ENCODE results near the gene GOSR1.
"Not testable (repeated sequence)": the region's sequence is repeated elsewhere in the genome, so short reads cannot be mapped to it uniquely, and the experiment has no call there.

DNA sequence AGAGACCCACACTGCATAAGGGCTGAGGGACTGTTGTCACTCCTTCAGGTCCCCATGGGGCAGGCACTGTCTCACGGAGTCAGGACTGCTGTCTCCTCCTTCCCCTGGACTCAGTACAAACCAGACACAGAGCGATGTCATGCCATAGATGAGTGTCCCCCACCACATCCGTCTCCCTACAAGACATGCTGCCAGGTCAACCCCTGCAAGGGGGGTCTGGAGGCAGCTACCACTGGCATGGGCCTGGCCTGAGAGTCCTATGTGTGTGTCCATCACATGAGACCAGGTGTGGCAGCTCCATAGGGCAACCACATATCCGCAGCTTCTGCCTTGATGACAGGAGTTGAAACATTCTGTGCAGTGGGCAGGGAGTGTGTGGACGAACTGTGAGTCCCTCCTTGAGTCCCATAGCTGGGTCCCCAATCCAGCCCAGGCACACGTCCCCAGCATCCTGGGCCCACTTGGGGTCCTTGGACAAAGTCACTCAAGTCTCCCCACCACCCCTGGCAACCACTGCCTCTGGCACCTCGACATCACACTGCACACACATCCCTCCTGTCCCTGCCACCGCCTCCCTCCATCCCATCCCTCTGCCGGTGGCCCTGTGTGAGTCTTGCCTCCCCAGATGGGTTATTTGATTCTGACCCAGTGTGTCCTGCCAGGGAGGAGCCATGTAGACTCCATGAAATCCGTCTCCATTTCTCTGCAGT, 89.5 kb downstream of the GOSR1 start:
- not testable (repeated sequence) for TF ChIP-seq KDM1A (IDR thresholded peaks at IDR 0.05; ENCODE audit: low read depth); RAD21 (conservative IDR thresholded peaks at IDR 0.05 in 1 of 2, IDR thresholded peaks at IDR 0.05 in 1 of 2); POLR2A (IDR thresholded peaks at IDR 0.05; ENCODE audit: low read length); MYC (IDR thresholded peaks at IDR 0.05; ENCODE audit: borderline replicate concordance, low read length); CHD4 (IDR thresholded peaks at IDR 0.05; ENCODE audit: borderline replicate concordance); CHD2 (IDR thresholded peaks at IDR 0.05; ENCODE audit: low read length, partially characterized antibody); SREBF2 (IDR thresholded peaks at IDR 0.05); HOXA7 (CRISPR knock-in tag; IDR thresholded peaks at IDR 0.05); NR3C1 (IDR thresholded peaks at IDR 0.05); CEBPB (IDR thresholded peaks at IDR 0.05)
- TF ChIP-seq, protein P1, sequence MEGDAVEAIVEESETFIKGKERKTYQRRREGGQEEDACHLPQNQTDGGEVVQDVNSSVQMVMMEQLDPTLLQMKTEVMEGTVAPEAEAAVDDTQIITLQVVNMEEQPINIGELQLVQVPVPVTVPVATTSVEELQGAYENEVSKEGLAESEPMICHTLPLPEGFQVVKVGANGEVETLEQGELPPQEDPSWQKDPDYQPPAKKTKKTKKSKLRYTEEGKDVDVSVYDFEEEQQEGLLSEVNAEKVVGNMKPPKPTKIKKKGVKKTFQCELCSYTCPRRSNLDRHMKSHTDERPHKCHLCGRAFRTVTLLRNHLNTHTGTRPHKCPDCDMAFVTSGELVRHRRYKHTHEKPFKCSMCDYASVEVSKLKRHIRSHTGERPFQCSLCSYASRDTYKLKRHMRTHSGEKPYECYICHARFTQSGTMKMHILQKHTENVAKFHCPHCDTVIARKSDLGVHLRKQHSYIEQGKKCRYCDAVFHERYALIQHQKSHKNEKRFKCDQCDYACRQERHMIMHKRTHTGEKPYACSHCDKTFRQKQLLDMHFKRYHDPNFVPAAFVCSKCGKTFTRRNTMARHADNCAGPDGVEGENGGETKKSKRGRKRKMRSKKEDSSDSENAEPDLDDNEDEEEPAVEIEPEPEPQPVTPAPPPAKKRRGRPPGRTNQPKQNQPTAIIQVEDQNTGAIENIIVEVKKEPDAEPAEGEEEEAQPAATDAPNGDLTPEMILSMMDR (IDR thresholded peaks at IDR 0.05) = not testable (repeated sequence)
- TF ChIP-seq, protein P2, sequence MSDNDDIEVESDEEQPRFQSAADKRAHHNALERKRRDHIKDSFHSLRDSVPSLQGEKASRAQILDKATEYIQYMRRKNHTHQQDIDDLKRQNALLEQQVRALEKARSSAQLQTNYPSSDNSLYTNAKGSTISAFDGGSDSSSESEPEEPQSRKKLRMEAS (IDR thresholded peaks at IDR 0.05) = not testable (repeated sequence)
- TF ChIP-seq, protein P3, sequence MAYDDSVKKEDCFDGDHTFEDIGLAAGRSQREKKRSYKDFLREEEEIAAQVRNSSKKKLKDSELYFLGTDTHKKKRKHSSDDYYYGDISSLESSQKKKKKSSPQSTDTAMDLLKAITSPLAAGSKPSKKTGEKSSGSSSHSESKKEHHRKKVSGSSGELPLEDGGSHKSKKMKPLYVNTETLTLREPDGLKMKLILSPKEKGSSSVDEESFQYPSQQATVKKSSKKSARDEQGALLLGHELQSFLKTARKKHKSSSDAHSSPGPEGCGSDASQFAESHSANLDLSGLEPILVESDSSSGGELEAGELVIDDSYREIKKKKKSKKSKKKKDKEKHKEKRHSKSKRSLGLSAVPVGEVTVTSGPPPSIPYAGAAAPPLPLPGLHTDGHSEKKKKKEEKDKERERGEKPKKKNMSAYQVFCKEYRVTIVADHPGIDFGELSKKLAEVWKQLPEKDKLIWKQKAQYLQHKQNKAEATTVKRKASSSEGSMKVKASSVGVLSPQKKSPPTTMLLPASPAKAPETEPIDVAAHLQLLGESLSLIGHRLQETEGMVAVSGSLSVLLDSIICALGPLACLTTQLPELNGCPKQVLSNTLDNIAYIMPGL (CRISPR knock-in tag; IDR thresholded peaks at IDR 0.05; ENCODE audit: borderline replicate concordance) = not testable (repeated sequence)
- TF ChIP-seq, protein P4, sequence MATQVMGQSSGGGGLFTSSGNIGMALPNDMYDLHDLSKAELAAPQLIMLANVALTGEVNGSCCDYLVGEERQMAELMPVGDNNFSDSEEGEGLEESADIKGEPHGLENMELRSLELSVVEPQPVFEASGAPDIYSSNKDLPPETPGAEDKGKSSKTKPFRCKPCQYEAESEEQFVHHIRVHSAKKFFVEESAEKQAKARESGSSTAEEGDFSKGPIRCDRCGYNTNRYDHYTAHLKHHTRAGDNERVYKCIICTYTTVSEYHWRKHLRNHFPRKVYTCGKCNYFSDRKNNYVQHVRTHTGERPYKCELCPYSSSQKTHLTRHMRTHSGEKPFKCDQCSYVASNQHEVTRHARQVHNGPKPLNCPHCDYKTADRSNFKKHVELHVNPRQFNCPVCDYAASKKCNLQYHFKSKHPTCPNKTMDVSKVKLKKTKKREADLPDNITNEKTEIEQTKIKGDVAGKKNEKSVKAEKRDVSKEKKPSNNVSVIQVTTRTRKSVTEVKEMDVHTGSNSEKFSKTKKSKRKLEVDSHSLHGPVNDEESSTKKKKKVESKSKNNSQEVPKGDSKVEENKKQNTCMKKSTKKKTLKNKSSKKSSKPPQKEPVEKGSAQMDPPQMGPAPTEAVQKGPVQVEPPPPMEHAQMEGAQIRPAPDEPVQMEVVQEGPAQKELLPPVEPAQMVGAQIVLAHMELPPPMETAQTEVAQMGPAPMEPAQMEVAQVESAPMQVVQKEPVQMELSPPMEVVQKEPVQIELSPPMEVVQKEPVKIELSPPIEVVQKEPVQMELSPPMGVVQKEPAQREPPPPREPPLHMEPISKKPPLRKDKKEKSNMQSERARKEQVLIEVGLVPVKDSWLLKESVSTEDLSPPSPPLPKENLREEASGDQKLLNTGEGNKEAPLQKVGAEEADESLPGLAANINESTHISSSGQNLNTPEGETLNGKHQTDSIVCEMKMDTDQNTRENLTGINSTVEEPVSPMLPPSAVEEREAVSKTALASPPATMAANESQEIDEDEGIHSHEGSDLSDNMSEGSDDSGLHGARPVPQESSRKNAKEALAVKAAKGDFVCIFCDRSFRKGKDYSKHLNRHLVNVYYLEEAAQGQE (IDR thresholded peaks at IDR 0.05) = not testable (repeated sequence)
